ENCODE measurements around the gene PHF2.

The PHF2 gene

GRCh38 chr9:93577975-93578682 lies 1.7 kb downstream of the PHF2 start:
- H3K79me2 ChIP-seq (ENCODE audit: low read length) = peaks cover 68% of the 10 kb centered on the region
- H3K4me1 ChIP-seq (ENCODE audit: low read length) = peaks cover 15% of the 10 kb centered on the region
- no peak overlapping the region for H3K27ac ChIP-seq (ENCODE audit: low read length)
- no peak overlapping the region for H2AFZ ChIP-seq (ENCODE audit: low read depth, low read length)
- H3K36me3 ChIP-seq (replicated peaks; ENCODE audit: low read depth, low read length) = no peaks in the 10 kb centered on the region
- peak overlapping the region; percentile 97 for H3K4me3 ChIP-seq (ENCODE audit: low read length)
- peaks cover 13% of the 10 kb centered on the region; the same call in 1 of the 2 replicates for H4K20me1 ChIP-seq (ENCODE audit: insufficient read depth, low read length)
- no peak for TF ChIP-seq CTCF (IDR thresholded peaks at IDR 0.05; ENCODE audit: low read depth, low read length)
- no peak for TF ChIP-seq EZH2phosphoT487 (IDR thresholded peaks at IDR 0.05; ENCODE audit: low read depth)
- peak overlapping the region; percentile 92 for H3K9ac ChIP-seq (ENCODE audit: low read length)
- H3K9me3 ChIP-seq (ENCODE audit: insufficient read depth, low read length) = no peaks in the 10 kb centered on the region
- no peaks in the 10 kb centered on the region for H3K27me3 ChIP-seq (ENCODE audit: low read depth, low read length)
- peak overlapping the region; percentile 95 for H3K4me2 ChIP-seq (ENCODE audit: low read length)

- no peak overlapping the region for H2AFZ ChIP-seq (ENCODE audit: low read depth, low read length)
- H3K79me2 ChIP-seq (ENCODE audit: low read length) = peaks cover 68% of the 10 kb centered on the region
- no peaks in the 10 kb centered on the region for H3K9me3 ChIP-seq (ENCODE audit: insufficient read depth, low read length)
- no peak for TF ChIP-seq EZH2phosphoT487 (IDR thresholded peaks at IDR 0.05; ENCODE audit: low read depth)
- TF ChIP-seq CTCF (IDR thresholded peaks at IDR 0.05; ENCODE audit: low read depth, low read length) = no peak
- no peak overlapping the region for H3K4me2 ChIP-seq (ENCODE audit: low read length)
- no peaks in the 10 kb centered on the region for H3K36me3 ChIP-seq (replicated peaks; ENCODE audit: low read depth, low read length)
- peaks cover 13% of the 10 kb centered on the region; the same call in 1 of the 2 replicates for H4K20me1 ChIP-seq (ENCODE audit: insufficient read depth, low read length)
- H3K27ac ChIP-seq (ENCODE audit: low read length) = no peak overlapping the region
- peaks cover 15% of the 10 kb centered on the region for H3K4me1 ChIP-seq (ENCODE audit: low read length)
- no peak overlapping the region for H3K9ac ChIP-seq (ENCODE audit: low read length)
- no peak overlapping the region for H3K4me3 ChIP-seq (ENCODE audit: low read length)
- H3K27me3 ChIP-seq (ENCODE audit: low read depth, low read length) = no peaks in the 10 kb centered on the region
Measured at GRCh38 chr9:93578844-93579243, 2.5 kb downstream of the PHF2 start.

- Histone ChIP-seq H3K27me3 (ENCODE audit: low read depth, low read length) (no peaks in the 10 kb centered on the region), H3K4me2 (ENCODE audit: low read length) (no peak overlapping the region), H3K9ac (ENCODE audit: low read length) (no peak overlapping the region), H3K4me1 (ENCODE audit: low read length) (peaks cover 15% of the 10 kb centered on the region), H3K9me3 (ENCODE audit: insufficient read depth, low read length) (peaks cover 5% of the 10 kb centered on the region; the same call in 1 of the 2 replicates), H4K20me1 (ENCODE audit: insufficient read depth, low read length) (peaks cover 13% of the 10 kb centered on the region; the same call in 1 of the 2 replicates), H3K79me2 (ENCODE audit: low read length) (peaks cover 76% of the 10 kb centered on the region), H3K4me3 (ENCODE audit: low read length) (no peak overlapping the region), H3K36me3 (replicated peaks; ENCODE audit: low read depth, low read length) (peaks cover 8% of the 10 kb centered on the region), H2AFZ (ENCODE audit: low read depth, low read length) (no peak overlapping the region), H3K27ac (ENCODE audit: low read length) (no peak overlapping the region)
- no peak for TF ChIP-seq EZH2phosphoT487 (IDR thresholded peaks at IDR 0.05; ENCODE audit: low read depth)
Measured at GRCh38 chr9:93579711-93580516, 3.5 kb downstream of the PHF2 start.

- H3K27ac ChIP-seq (ENCODE audit: low read length) = no peak overlapping the region
- TF ChIP-seq EZH2phosphoT487 (IDR thresholded peaks at IDR 0.05; ENCODE audit: low read depth) (no peak), CTCF (IDR thresholded peaks at IDR 0.05; ENCODE audit: low read depth, low read length) (no peak)
- H3K4me1 ChIP-seq (ENCODE audit: low read length) = peaks cover 8% of the 10 kb centered on the region
- H3K4me3 ChIP-seq (ENCODE audit: low read length) = no peak overlapping the region
- H3K9ac ChIP-seq (ENCODE audit: low read length) = no peak overlapping the region
- H3K79me2 ChIP-seq (ENCODE audit: low read length) = peaks cover 80% of the 10 kb centered on the region
- H3K4me2 ChIP-seq (ENCODE audit: low read length) = no peak overlapping the region
- H3K9me3 ChIP-seq (ENCODE audit: insufficient read depth, low read length) = peaks cover 5% of the 10 kb centered on the region; the same call in 1 of the 2 replicates
- H3K27me3 ChIP-seq (ENCODE audit: low read depth, low read length) = no peaks in the 10 kb centered on the region
- H4K20me1 ChIP-seq (ENCODE audit: insufficient read depth, low read length) = peaks cover 13% of the 10 kb centered on the region; the same call in 1 of the 2 replicates
- H3K36me3 ChIP-seq (replicated peaks; ENCODE audit: low read depth, low read length) = peaks cover 13% of the 10 kb centered on the region
- H2AFZ ChIP-seq (ENCODE audit: low read depth, low read length) = no peak overlapping the region
Measured at GRCh38 chr9:93580654-93581380, 4.4 kb downstream of the PHF2 start.

Measured in OCI-LY3 (cell line).